Progenitor cell of endocrine pancreas (in vitro differentiated cells): ENCODE data around the gene RSPO4. TPM values are rescaled to one million over a fixed set of nuclear protein-coding genes. Genes with fewer than 3 reads are reported as not detected.

Experiments used
- DNase-seq: peaks from one replicate; pipeline ENCODE4 v3.0.0; 2021; ENCODE audit warnings: low spot score; ENCODE audit not compliant: unreplicated experiment
- H3K27ac Mint-ChIP-seq: 2 replicates; pipeline ENCODE4 v1.8.0; 2021; ENCODE audit warnings: mild to moderate bottlenecking, moderate library complexity, mixed read lengths
- H3K27me3 Mint-ChIP-seq: 2 replicates; pipeline ENCODE4 v1.8.0; 2021; ENCODE audit warnings: mixed read lengths
- H3K36me3 Mint-ChIP-seq: 2 replicates; pipeline ENCODE4 v1.8.0; 2022; ENCODE audit warnings: mixed read lengths; ENCODE audit not compliant: insufficient read depth
- H3K4me1 Mint-ChIP-seq: 2 replicates; pipeline ENCODE4 v1.8.0; 2021; ENCODE audit warnings: low read depth, mixed read lengths
- H3K4me3 Mint-ChIP-seq: 2 replicates; pipeline ENCODE4 v1.8.0; 2021; ENCODE audit warnings: low read depth, mild to moderate bottlenecking, moderate library complexity, mixed read lengths
- H3K9me3 Mint-ChIP-seq: 2 replicates; pipeline ENCODE4 v1.8.0; 2021; ENCODE audit warnings: low read depth, mixed read lengths
- CTCF ChIP-seq: fragments of 200-600 bp; sonication (generic); IDR thresholded peaks from one replicate; pipeline ENCODE4 v1.5.0; 2021; ENCODE audit warnings: antibody characterized with exemption, mild to moderate bottlenecking; ENCODE audit not compliant: unreplicated experiment
- total RNA-seq: library from RNA; stranded (reverse); gene quantifications from 2 replicates; pipeline ENCODE4 v1.2.1, GENCODE V29; 2021

Gene RSPO4
- total RNA-seq, 1 donor from 2014 or later, result 1.4 TPM

- DNase-seq, result no peak
- H3K36me3 Mint-ChIP-seq, result no peaks in the 10 kb centered on the region
- no peaks in the 10 kb centered on the region for H3K4me1 Mint-ChIP-seq
- no peak overlapping the region for H3K4me3 Mint-ChIP-seq
- no peaks in the 10 kb centered on the region for H3K9me3 Mint-ChIP-seq
- H3K27me3 Mint-ChIP-seq, result peaks cover 24% of the 10 kb centered on the region
- no peak overlapping the region for H3K27ac Mint-ChIP-seq
- no peak for TF ChIP-seq CTCF
These were observed 5.1 kb downstream of the RSPO4 start for GRCh38 chr20:997016-997415.

DNA sequence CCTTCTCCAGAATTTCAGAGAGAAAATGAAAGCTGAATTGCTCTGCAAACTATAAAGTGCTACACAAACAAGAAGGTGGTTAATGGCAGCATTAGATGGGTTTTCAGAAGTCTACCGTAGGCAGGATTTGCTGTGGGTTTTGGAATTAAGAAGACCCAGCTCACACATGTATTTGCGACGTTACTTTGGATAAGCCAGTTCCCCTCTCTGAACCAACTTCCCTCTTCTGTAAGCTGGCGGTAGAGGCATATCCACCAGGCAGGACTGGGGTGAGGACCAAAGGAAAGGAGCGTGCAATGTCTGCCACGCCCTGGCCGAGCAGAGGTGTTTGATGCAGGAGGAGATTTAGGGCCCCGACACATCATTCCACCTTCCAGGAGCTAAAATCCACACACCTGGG lies 6.9 kb downstream of the RSPO4 start:
- peaks cover 10% of the 10 kb centered on the region for H3K27me3 Mint-ChIP-seq
- no peak for TF ChIP-seq CTCF
- H3K36me3 Mint-ChIP-seq, result no peaks in the 10 kb centered on the region
- H3K27ac Mint-ChIP-seq, result no peak overlapping the region
- no peaks in the 10 kb centered on the region for H3K4me1 Mint-ChIP-seq
- H3K4me3 Mint-ChIP-seq, result no peak overlapping the region
- no peak for DNase-seq
- H3K9me3 Mint-ChIP-seq, result no peaks in the 10 kb centered on the region

- DNase-seq, result no peak
- Mint-ChIP-seq H3K4me1 (no peaks in the 10 kb centered on the region), H3K27me3 (peaks cover 3% of the 10 kb centered on the region), H3K36me3 (no peaks in the 10 kb centered on the region), H3K4me3 (no peak overlapping the region), H3K9me3 (no peaks in the 10 kb centered on the region), H3K27ac (no peak overlapping the region)
- no peak for TF ChIP-seq CTCF
These were observed 9.1 kb downstream of the RSPO4 start for GRCh38 chr20:992801-993535.

DNA sequence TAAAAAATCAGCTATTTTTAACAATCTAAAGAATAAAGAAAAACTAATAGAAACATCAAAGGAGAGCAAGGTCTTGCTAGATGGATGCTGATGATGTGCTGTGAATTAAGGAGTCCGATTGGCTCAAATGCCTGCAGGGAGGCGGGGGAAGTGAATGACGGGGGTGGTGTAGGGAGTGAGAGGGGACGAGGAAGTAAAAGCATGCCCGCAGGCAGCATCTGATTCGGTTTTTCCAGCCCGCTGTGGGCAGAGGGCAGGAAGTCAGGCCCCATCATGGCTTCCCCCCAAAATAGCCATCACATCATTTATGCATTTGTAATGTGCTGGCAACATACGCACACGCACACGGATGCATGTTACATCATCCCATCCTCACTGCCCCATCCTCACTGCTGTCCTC lies 10.3 kb downstream of the RSPO4 start:
- Mint-ChIP-seq H3K4me3 (no peak overlapping the region), H3K27ac (no peak overlapping the region), H3K27me3 (peaks cover 6% of the 10 kb centered on the region), H3K36me3 (no peaks in the 10 kb centered on the region), H3K4me1 (no peaks in the 10 kb centered on the region), H3K9me3 (no peaks in the 10 kb centered on the region)
- no peak for TF ChIP-seq CTCF
- no peak for DNase-seq

DNA sequence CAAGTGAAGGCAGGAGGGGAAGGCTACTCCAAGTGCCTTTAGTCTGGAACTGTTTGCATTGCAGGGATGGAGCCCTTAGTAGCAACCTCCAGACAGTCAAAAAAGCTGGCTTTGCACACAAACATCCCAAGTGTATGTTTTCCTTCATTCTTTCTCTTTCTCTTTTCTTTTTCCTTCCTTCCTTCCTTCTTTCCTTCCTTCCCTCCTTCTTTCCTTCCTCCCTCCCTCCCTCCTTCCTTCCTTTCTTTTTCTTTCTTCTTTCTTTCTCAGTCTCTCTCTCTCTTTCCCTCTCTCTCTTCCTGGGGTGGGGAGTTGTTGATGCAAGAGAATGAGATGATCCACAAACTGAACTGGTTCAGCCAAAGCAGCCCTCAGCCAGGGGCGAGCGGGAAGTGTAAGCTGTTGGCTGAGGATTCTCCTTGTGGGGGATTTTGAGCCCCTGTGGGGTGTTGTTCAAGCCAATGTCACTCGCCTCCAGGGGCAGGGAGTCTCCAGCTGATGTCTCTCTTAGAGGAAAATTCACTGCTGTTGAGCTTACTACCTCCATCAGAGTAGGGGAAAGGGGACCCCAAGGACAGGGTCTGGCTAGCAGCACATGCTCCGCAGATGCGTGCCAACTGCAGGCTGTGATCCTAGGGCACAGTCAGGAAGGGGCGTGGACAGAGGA lies 11.7 kb downstream of the RSPO4 start:
- peaks cover 10% of the 10 kb centered on the region for H3K27me3 Mint-ChIP-seq
- DNase-seq, result no peak
- H3K27ac Mint-ChIP-seq, result no peak overlapping the region
- no peak overlapping the region for H3K4me3 Mint-ChIP-seq
- no peaks in the 10 kb centered on the region for H3K4me1 Mint-ChIP-seq
- no peaks in the 10 kb centered on the region for H3K36me3 Mint-ChIP-seq
- no peaks in the 10 kb centered on the region for H3K9me3 Mint-ChIP-seq
- no peak for TF ChIP-seq CTCF
